HG02759 (cell line): ENCODE data around the gene CARNS1.

Experiments used
- ATAC-seq: cut with Tn5 transposase; IDR thresholded peaks from one replicate; pipeline ENCODE4 v1.9.1; 2021; ENCODE audit warnings: mild to moderate bottlenecking, moderate library complexity; ENCODE audit not compliant: unreplicated experiment

The CARNS1 gene

GRCh38 chr11:67375320-67376055, 40.0 kb upstream of the CARNS1 start:
- no peak for ATAC-seq

GRCh38 chr11:67376063-67376820, 39.2 kb upstream of the CARNS1 start:
- no peak for ATAC-seq

- no peak for ATAC-seq
Observed at GRCh38 chr11:67376873-67377808, 38.3 kb upstream of the CARNS1 start.

- ATAC-seq = no peak
Observed at GRCh38 chr11:67378544-67378943, 36.9 kb upstream of the CARNS1 start.

GRCh38 chr11:67379061-67380058, 36.1 kb upstream of the CARNS1 start:
- ATAC-seq = no peak

GRCh38 chr11:67381244-67381972, 34.1 kb upstream of the CARNS1 start:
- no peak for ATAC-seq

GRCh38 chr11:67382276-67383136, 33.0 kb upstream of the CARNS1 start:
- ATAC-seq = peak; percentile 58

GRCh38 chr11:67384851-67385366, 30.6 kb upstream of the CARNS1 start:
- no peak for ATAC-seq

- ATAC-seq = no peak
Observed at GRCh38 chr11:67387069-67387468, 28.4 kb upstream of the CARNS1 start.

GRCh38 chr11:67387518-67387917, 28.0 kb upstream of the CARNS1 start:
- ATAC-seq = no peak

GRCh38 chr11:67389477-67389876, 26.0 kb upstream of the CARNS1 start:
- no peak for ATAC-seq

- no peak for ATAC-seq
Observed at GRCh38 chr11:67390947-67391303, 24.6 kb upstream of the CARNS1 start.

GRCh38 chr11:67391304-67392182, 23.9 kb upstream of the CARNS1 start, which contains the start of gene RAD9A:
Gene RAD9A (plus strand): TSS chr11:67391986. CDS start chr11:67392045, 59 bp downstream.
- ATAC-seq = peak; percentile 82

- peak; percentile 33 for ATAC-seq
Observed at GRCh38 chr11:67392183-67392715, 23.2 kb upstream of the CARNS1 start.

- no peak for ATAC-seq
Observed at GRCh38 chr11:67393437-67393836, 22.0 kb upstream of the CARNS1 start.

- ATAC-seq = no peak
Observed at GRCh38 chr11:67393990-67394389, 21.5 kb upstream of the CARNS1 start.
